ENCODE results near the gene PLA2G4E. TPM values are rescaled to one million over a fixed set of nuclear protein-coding genes. Genes with fewer than 3 reads are reported as not detected.

Gene PLA2G4E
- total RNA-seq, 1 experiment from 2014 or later: not detected

DNA sequence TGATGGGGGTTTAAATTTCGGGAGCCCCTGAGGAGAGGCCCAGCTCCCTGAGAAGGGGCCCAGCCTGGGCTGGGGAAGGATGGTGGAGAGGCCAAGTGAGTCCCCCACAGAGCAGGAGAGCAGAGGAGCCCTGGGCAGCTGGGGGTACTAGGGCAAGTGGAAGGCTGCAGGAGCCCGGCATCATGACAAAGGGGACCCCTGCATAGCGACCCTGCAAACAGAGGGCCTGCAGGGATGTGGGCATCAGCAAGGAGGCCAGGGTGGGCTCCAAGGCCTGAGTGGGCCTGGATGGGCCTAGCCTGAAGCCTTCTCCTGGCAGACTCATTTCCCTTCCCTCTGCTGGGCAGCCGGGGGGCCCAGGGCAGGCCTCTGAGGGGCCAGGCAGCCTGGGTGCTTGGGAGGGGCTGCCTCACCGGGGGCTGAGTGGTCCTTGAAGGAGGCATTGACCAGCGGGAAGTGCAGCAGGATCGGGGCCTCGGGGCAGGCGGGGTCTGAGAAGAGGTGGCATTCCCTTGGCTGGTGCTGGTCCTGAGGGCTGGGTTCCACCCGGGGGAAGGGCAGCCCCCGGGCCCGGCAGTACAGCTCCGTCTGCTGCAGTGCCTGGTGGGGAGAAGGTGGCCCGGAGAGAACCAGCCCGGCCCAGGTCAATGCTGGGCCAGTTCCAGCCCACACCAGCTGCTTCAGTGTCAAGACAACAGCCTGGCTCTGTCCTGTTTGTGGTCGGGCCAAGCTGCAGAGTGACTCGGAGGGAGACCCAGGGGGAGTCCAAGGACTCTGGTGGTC is 48.8 kb upstream of the PLA2G4E start:
- BruUV-seq (replicated peaks): no TSS peak
- Histone ChIP-seq H3K36me3 (ENCODE audit: insufficient read depth, low read length, poor library complexity, severe bottlenecking) (no peaks in the 10 kb centered on the region), H3K9me3 (ENCODE audit: low read depth, low read length, poor library complexity, severe bottlenecking) (no peaks in the 10 kb centered on the region), H3K4me1 (ENCODE audit: insufficient read depth, low read length, poor library complexity, severe bottlenecking) (no peaks in the 10 kb centered on the region), H3K4me3 (ENCODE audit: low read depth, low read length, poor library complexity, severe bottlenecking) (no peak overlapping the region), H3K27me3 (replicated peaks; ENCODE audit: insufficient read depth, low read depth, low read length, poor library complexity) (no peaks in the 10 kb centered on the region), H3K27ac (ENCODE audit: low read depth, low read length, poor library complexity, severe bottlenecking) (no peak overlapping the region)
- DNase-seq (ENCODE audit: low spot score): no peak
- intact Hi-C loops (cut with micrococcal nuclease; ENCODE audit: unreplicated experiment): loop anchor here (10.0 kb wide), 1 partner anchor 585 kb away; no protein-coding TSS in a partner anchor
- ChIA-PET CTCF (no interaction called here), POLR2A (ENCODE audit: low non-redundant PET) (no interaction called here)
- TF ChIP-seq EZH2 (IDR thresholded peaks at IDR 0.05; ENCODE audit: borderline replicate concordance, low read depth, low read length, poor library complexity, severe bottlenecking): no peak
- TF ChIP-seq, protein P1, sequence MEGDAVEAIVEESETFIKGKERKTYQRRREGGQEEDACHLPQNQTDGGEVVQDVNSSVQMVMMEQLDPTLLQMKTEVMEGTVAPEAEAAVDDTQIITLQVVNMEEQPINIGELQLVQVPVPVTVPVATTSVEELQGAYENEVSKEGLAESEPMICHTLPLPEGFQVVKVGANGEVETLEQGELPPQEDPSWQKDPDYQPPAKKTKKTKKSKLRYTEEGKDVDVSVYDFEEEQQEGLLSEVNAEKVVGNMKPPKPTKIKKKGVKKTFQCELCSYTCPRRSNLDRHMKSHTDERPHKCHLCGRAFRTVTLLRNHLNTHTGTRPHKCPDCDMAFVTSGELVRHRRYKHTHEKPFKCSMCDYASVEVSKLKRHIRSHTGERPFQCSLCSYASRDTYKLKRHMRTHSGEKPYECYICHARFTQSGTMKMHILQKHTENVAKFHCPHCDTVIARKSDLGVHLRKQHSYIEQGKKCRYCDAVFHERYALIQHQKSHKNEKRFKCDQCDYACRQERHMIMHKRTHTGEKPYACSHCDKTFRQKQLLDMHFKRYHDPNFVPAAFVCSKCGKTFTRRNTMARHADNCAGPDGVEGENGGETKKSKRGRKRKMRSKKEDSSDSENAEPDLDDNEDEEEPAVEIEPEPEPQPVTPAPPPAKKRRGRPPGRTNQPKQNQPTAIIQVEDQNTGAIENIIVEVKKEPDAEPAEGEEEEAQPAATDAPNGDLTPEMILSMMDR (conservative IDR thresholded peaks at IDR 0.05; ENCODE audit: low read depth, low read length): no peak

DNA sequence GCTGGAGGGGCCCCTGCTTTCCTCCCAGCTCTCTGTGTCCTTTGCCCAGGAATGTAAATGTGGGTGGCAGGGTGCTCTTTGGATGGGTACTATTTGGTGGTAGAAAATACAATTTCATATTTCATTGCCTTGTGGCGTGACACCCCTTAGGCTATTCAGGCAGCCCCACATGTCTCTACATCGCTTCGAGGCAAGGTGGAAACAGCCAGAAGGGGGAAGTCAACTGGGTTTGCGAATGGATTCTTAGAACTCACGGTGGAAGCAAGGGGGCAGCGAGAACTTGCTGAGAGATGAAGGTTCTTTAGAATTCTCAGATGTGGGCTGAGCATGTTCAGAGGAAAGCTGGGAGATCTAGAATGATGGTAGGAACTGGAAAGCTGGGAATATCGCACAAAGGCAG is 48.2 kb upstream of the PLA2G4E start:
- BruUV-seq (replicated peaks): no TSS peak
- TF ChIP-seq, protein P1 (conservative IDR thresholded peaks at IDR 0.05; ENCODE audit: low read depth, low read length): peak; percentile 41
- TF ChIP-seq EZH2 (IDR thresholded peaks at IDR 0.05; ENCODE audit: borderline replicate concordance, low read depth, low read length, poor library complexity, severe bottlenecking): no peak

DNA sequence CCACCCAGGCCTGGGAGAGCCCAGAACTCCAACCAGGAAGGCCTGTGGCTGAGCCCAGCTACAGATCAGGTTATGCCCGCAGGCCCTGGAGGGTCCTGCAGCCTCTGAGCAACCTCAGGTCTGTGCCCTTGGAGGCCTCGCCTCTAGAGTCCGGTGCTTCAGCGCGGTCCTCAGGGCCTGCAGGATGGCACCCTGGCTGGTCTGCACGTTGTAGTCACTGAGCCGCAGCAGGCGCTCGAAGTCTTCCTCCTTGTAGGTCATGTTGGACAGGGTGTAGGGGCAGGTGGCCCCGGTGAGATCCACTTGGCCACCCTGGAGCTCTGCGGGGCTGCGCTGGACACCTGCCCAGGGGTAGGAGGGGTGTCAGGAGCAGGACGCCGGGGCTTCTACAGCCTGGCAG is 47.8 kb upstream of the PLA2G4E start:
- DNase-seq (ENCODE audit: low spot score): no peak
- H3K27ac ChIP-seq (ENCODE audit: low read depth, low read length, poor library complexity, severe bottlenecking): no peak overlapping the region
- H3K36me3 ChIP-seq (ENCODE audit: insufficient read depth, low read length, poor library complexity, severe bottlenecking): no peaks in the 10 kb centered on the region
- H3K27me3 ChIP-seq (replicated peaks; ENCODE audit: insufficient read depth, low read depth, low read length, poor library complexity): no peaks in the 10 kb centered on the region
- no peaks in the 10 kb centered on the region for H3K4me1 ChIP-seq (ENCODE audit: insufficient read depth, low read length, poor library complexity, severe bottlenecking)
- H3K4me3 ChIP-seq (ENCODE audit: low read depth, low read length, poor library complexity, severe bottlenecking): no peak overlapping the region
- TF ChIP-seq, protein P1 (conservative IDR thresholded peaks at IDR 0.05; ENCODE audit: low read depth, low read length): no peak
- TF ChIP-seq EZH2 (IDR thresholded peaks at IDR 0.05; ENCODE audit: borderline replicate concordance, low read depth, low read length, poor library complexity, severe bottlenecking): no peak
- intact Hi-C loops (cut with micrococcal nuclease; ENCODE audit: unreplicated experiment): loop anchor here (10.0 kb wide), 1 partner anchor 586 kb away; no protein-coding TSS in a partner anchor
- no peaks in the 10 kb centered on the region for H3K9me3 ChIP-seq (ENCODE audit: low read depth, low read length, poor library complexity, severe bottlenecking)
- CTCF ChIA-PET: interaction anchor here (0.8 to 1.0 kb wide), 3 partner anchors 15 to 153 kb away, joined by 3 to 4 read pairs (median 3); no protein-coding TSS in a partner anchor
- POLR2A ChIA-PET (ENCODE audit: low non-redundant PET): no interaction called here
- BruUV-seq (replicated peaks): no TSS peak

More for the DNA sequence above, 48.2 kb upstream of the PLA2G4E start:
- no peak for DNase-seq (ENCODE audit: low spot score)
- no peak overlapping the region for H3K4me3 ChIP-seq (ENCODE audit: low read depth, low read length, poor library complexity, severe bottlenecking)
- POLR2A ChIA-PET (ENCODE audit: low non-redundant PET): no interaction called here
- H3K27me3 ChIP-seq (replicated peaks; ENCODE audit: insufficient read depth, low read depth, low read length, poor library complexity): no peaks in the 10 kb centered on the region
- intact Hi-C loops (cut with micrococcal nuclease; ENCODE audit: unreplicated experiment): loop anchor here (10.0 kb wide), 1 partner anchor 586 kb away; no protein-coding TSS in a partner anchor
- no peaks in the 10 kb centered on the region for H3K36me3 ChIP-seq (ENCODE audit: insufficient read depth, low read length, poor library complexity, severe bottlenecking)
- CTCF ChIA-PET: interaction anchor here (0.8 kb wide), 1 partner anchor 154 kb away, joined by 3 read pairs; no protein-coding TSS in a partner anchor
- no peaks in the 10 kb centered on the region for H3K4me1 ChIP-seq (ENCODE audit: insufficient read depth, low read length, poor library complexity, severe bottlenecking)
- no peak overlapping the region for H3K27ac ChIP-seq (ENCODE audit: low read depth, low read length, poor library complexity, severe bottlenecking)
- H3K9me3 ChIP-seq (ENCODE audit: low read depth, low read length, poor library complexity, severe bottlenecking): no peaks in the 10 kb centered on the region
